Pancreas (tissue), 10 donors: ENCODE results near the gene PDE3B. TPM values are rescaled to one million over a fixed set of nuclear protein-coding genes. Genes with fewer than 3 reads are reported as not detected.

Experiments
- ATAC-seq, 4 donors: fragments of 200-7000 bp; cut with Tn5 transposase; one replicate each; pipeline versions ENCODE4 v1.8.0 to v1.9.1; 2020; ENCODE audit warnings: mild to moderate bottlenecking in 4 of 4, moderate library complexity in 4 of 4
- DNase-seq, 6 donors: peaks; one replicate each; pipeline ENCODE4 v3.0.0-alpha.2; 2020
- FAIRE-seq: peaks from 2 replicates; lab custom pipeline; 2012; peaks lifted over from hg19 to GRCh38; lab: Jason Lieb, UNC
- H3K27ac ChIP-seq, 4 donors: fragments of 200-600 bp; sonication (generic); 1 replicate in 3 of 4; 2 replicates in 1 of 4; pipeline versions ENCODE4 v1.5.0 to v1.8.0; 2020
- H3K27me3 ChIP-seq, 4 donors: fragments of 200-600 bp; one replicate each; pipeline ENCODE4 v1.8.0; 2021
- H3K36me3 ChIP-seq, 3 donors: fragments of 200-600 bp; sonication (generic) in 1 of 3; one replicate each; pipeline versions ENCODE4 v1.5.0 to v1.8.0; 2020 to 2021
- H3K4me1 ChIP-seq, 3 donors: fragments of 200-600 bp; one replicate each; pipeline ENCODE4 v1.8.0; 2021
- H3K4me3 ChIP-seq, 4 donors: fragments of 200-600 bp; sonication (generic) in 2 of 4; one replicate each; pipeline versions ENCODE4 v1.5.0 to v1.8.0; 2020 to 2021
- H3K9me3 ChIP-seq, 4 donors: fragments of 200-600 bp; one replicate each; pipeline ENCODE4 v1.8.0; 2021
- WGBS, 2 donors: extraction: QIAGEN DNeasy Blood & Tissue Kit; methylation state at CpG; one replicate each; pipeline ENCODE4 v1.1.7; 2013; 5-methylcytosine and 5-hydroxymethylcytosine counted together
- intact Hi-C, 3 donors: fragments of 100-400 bp; cut with DNase I; formaldehyde crosslinking; loops; one replicate each; pipeline versions ENCODE4 v1.11.1 to v1.14.2; 2022
- polyA plus RNA-seq, 2 donors: library from polyadenylated mRNA; stranded (reverse); fragments of 200-250 nt; gene quantifications; one replicate each; pipeline ENCODE4 v1.2.3, GENCODE V29; 2013
- total RNA-seq, 6 donors: library from RNA; stranded (reverse); fragmentation: NEBNext Ultra II Directional in 4 of 6; extraction: Animal tissue kit (Norgen Biotek cat#: 25700) in 4 of 6; gene quantifications; one replicate each; pipeline versions ENCODE4 v1.2.1 to v1.2.4, GENCODE V29; 2021 to 2023
- TF ChIP-seq, protein P1 (sequence below), 4 donors: fragments of 200-600 bp; sonication (generic) in 3 of 4; IDR thresholded peaks; one replicate each; pipeline versions ENCODE4 v1.5.0 to v1.8.0; 2021; ENCODE audit warnings: antibody characterized with exemption in 4 of 4
- donor health status: healthy with polysubstance abuse.
- donor health status: DM: no; HTN: no; CAD: no; lungs with moderate emphysema.
- donor health status: DM: no; HTN: no; CAD: no.
- donor health status: control.
- donor health status: control.
- donor health status: Bipolar disorder and iron deficiency.
- donor health status: DM: yes; HTN: yes; CAD: no.
- donor health status: DM: no; HTN: no; CAD: no.
- donor health status: DM: no; HTN: no; CAD: no.
- donor health status: DM: yes; HTN: yes; CAD: no.

PDE3B gene
- total and polyA plus RNA-seq, 8 donors = 5.1 to 14.1 (median 9.6) TPM

DNA sequence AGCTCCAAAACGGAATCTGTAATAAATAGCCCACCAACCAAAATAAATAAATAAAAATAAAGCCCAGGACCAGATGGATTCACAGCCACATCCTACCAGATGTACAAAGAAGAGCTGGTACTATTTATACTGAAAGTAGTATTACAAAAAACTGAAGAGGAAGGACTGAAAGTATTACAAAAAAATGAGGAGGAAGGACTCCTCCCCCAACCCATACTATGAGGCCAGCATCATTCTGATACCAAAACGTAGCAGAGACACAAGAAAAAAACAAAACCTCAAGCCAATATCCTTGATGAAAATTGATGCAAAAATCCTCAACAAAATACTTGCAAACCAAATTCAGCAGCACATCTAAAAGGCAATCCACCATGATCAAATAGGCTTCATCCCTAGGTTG, 183.0 kb downstream of the PDE3B start:
- ATAC-seq (no peak), FAIRE-seq (no peak), DNase-seq (no peak)
- 93 to 94% methylated on average over 2 of the region's 2 CpGs for WGBS, 2 donors
- TF ChIP-seq, protein P1, sequence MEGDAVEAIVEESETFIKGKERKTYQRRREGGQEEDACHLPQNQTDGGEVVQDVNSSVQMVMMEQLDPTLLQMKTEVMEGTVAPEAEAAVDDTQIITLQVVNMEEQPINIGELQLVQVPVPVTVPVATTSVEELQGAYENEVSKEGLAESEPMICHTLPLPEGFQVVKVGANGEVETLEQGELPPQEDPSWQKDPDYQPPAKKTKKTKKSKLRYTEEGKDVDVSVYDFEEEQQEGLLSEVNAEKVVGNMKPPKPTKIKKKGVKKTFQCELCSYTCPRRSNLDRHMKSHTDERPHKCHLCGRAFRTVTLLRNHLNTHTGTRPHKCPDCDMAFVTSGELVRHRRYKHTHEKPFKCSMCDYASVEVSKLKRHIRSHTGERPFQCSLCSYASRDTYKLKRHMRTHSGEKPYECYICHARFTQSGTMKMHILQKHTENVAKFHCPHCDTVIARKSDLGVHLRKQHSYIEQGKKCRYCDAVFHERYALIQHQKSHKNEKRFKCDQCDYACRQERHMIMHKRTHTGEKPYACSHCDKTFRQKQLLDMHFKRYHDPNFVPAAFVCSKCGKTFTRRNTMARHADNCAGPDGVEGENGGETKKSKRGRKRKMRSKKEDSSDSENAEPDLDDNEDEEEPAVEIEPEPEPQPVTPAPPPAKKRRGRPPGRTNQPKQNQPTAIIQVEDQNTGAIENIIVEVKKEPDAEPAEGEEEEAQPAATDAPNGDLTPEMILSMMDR (IDR thresholded peaks at IDR 0.05) = no peak
- Histone ChIP-seq H3K9me3 (no peaks in the 10 kb centered on the region), H3K27ac (no peak overlapping the region), H3K27me3 (no peaks in the 10 kb centered on the region), H3K4me3 (no peak overlapping the region), H3K4me1 (no peaks in the 10 kb centered on the region), H3K36me3 (no peaks in the 10 kb centered on the region)
- intact Hi-C loops = no loop called here

DNA sequence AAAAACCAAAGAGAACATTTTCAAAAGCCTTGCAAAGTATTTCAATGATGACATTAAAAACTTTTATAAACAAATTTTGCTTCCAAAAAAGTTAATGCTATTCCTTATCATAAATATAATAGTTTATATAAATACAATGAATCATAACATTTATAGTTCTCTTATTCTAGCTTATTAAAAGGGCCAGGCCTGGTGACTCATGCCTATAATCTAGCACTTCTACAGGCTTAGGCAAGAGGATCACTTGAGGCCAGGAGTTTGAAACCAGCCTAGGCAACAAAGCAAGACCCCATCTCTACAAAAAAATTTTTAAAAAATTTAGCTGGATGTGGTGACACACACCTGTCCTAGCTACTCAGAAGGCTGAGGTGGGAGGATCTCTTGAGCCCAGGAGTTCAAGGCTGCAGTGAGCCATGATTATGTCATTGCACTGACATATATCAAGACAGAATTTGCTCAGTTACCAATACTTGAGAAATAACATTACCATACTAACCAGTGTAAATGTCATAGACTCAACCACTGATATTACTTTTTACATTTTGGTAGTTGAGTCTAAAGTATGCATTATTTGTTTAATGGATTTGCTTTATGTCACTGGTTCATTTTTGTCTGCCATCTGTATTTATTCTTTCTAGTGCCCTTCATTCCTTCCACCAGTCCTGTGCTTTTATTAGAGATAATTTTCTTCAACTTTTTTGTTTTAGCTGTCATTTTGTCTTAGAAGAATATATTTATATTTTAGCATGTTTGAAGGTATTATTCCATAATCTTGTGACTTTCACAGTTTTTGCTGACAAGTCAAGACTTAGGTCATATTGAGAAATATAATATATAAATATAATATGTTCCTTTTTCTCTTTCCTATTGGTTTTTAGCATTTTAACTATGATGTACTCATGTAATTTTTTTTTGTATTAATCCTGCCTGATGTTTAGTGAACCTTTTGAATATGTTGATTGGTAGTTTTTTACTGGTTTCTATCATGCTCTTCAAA, 192.2 kb downstream of the PDE3B start:
- Histone ChIP-seq H3K4me1 (no peaks in the 10 kb centered on the region), H3K27ac (no peak overlapping the region), H3K4me3 (no peak overlapping the region), H3K36me3 (no peaks in the 10 kb centered on the region), H3K9me3 (no peaks in the 10 kb centered on the region), H3K27me3 (no peaks in the 10 kb centered on the region)
- DNase-seq (no peak), FAIRE-seq (peak; percentile 20), ATAC-seq (no peak)
- intact Hi-C loops = no loop called here
- TF ChIP-seq, protein P1 (IDR thresholded peaks at IDR 0.05) = no peak

- Histone ChIP-seq H3K9me3 (no peaks in the 10 kb centered on the region), H3K36me3 (no peaks in the 10 kb centered on the region), H3K4me3 (no peak overlapping the region), H3K27ac (no peak overlapping the region), H3K27me3 (no peaks in the 10 kb centered on the region), H3K4me1 (no peaks in the 10 kb centered on the region)
- intact Hi-C loops = no loop called here
- no peak for FAIRE-seq
- WGBS, 2 donors = 94 to 95% methylated on average over 3 of the region's 3 CpGs
- DNase-seq = no peak
- ATAC-seq = no peak
- TF ChIP-seq, protein P1 (IDR thresholded peaks at IDR 0.05) = no peak
Measured at GRCh38 chr11:14842002-14842401, 198.4 kb downstream of the PDE3B start.

GRCh38 chr11:14852571-14853177, 209.1 kb downstream of the PDE3B start:
- FAIRE-seq (no peak), DNase-seq (peak in 1 of 6 donors; percentile 29), ATAC-seq (no peak)
- Histone ChIP-seq H3K9me3 (no peaks in the 10 kb centered on the region), H3K27ac (no peak overlapping the region), H3K27me3 (no peaks in the 10 kb centered on the region), H3K4me3 (no peak overlapping the region), H3K36me3 (no peaks in the 10 kb centered on the region), H3K4me1 (no peaks in the 10 kb centered on the region)
- TF ChIP-seq, protein P1 (IDR thresholded peaks at IDR 0.05) = no peak
- 94 to 95% methylated on average over 4 of the region's 4 CpGs for WGBS, 2 donors
- intact Hi-C loops = no loop called here
